ENCODE measurements around the gene ACSL4.

- TF ChIP-seq POLR2A (IDR thresholded peaks at IDR 0.05) (no peak), POLR2AphosphoS5 (IDR thresholded peaks at IDR 0.05) (no peak)
- TF ChIP-seq, protein P1, sequence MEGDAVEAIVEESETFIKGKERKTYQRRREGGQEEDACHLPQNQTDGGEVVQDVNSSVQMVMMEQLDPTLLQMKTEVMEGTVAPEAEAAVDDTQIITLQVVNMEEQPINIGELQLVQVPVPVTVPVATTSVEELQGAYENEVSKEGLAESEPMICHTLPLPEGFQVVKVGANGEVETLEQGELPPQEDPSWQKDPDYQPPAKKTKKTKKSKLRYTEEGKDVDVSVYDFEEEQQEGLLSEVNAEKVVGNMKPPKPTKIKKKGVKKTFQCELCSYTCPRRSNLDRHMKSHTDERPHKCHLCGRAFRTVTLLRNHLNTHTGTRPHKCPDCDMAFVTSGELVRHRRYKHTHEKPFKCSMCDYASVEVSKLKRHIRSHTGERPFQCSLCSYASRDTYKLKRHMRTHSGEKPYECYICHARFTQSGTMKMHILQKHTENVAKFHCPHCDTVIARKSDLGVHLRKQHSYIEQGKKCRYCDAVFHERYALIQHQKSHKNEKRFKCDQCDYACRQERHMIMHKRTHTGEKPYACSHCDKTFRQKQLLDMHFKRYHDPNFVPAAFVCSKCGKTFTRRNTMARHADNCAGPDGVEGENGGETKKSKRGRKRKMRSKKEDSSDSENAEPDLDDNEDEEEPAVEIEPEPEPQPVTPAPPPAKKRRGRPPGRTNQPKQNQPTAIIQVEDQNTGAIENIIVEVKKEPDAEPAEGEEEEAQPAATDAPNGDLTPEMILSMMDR (IDR thresholded peaks at IDR 0.05) = no peak
Observed at GRCh38 chrX:109742722-109743121, 9.7 kb upstream of the ACSL4 start.
